Thoracic aorta (tissue), 2 donors: ENCODE measurements around the gene DNM3. TPM values are rescaled to one million over a fixed set of nuclear protein-coding genes. Genes with fewer than 3 reads are reported as not detected.
A peak's percentile ranks its signal among the peaks of the same experiment; 100 is the strongest.

Source experiments
- ATAC-seq: fragments of 150-250 bp; one replicate; pipeline ENCODE4 v1.8.0; 2017; ENCODE audit warnings: low read depth; ENCODE audit not compliant: insufficient number of reproducible peaks, low FRiP score
- DNase-seq: peaks from one replicate; pipeline ENCODE4 v3.0.0-alpha.2; 2020; ENCODE audit warnings: low spot score
- H3K27ac ChIP-seq, 2 donors: fragments of 200-600 bp; sonication (generic); 1 replicate in 1 of 2; 2 replicates in 1 of 2; pipeline ENCODE4 v1.5.1; 2016; ENCODE audit warnings: mild to moderate bottlenecking in 2 of 2, moderate library complexity in 2 of 2
- H3K27me3 ChIP-seq: fragments of 200-600 bp; sonication (generic); replicated peaks from 2 replicates; pipeline ENCODE4 v1.6.0; 2016; ENCODE audit warnings: mild to moderate bottlenecking; ENCODE audit not compliant: insufficient read depth
- H3K36me3 ChIP-seq: fragments of 200-600 bp; sonication (generic); one replicate; pipeline ENCODE4 v1.5.1; 2016
- H3K4me1 ChIP-seq, 2 donors: fragments of 200-600 bp; sonication (generic); 1 replicate in 1 of 2; 2 replicates in 1 of 2; pipeline versions ENCODE4 v1.5.1 to v1.6.0; 2016; ENCODE audit warnings: low read depth in 2 of 2, mild to moderate bottlenecking in 1 of 2; ENCODE audit not compliant: control insufficient read depth in 1 of 2
- H3K4me3 ChIP-seq: fragments of 200-600 bp; sonication (generic); 2 replicates; pipeline ENCODE4 v1.5.1; 2016; ENCODE audit warnings: mild to moderate bottlenecking
- H3K9me3 ChIP-seq: fragments of 200-600 bp; sonication (generic); 2 replicates; pipeline ENCODE4 v1.5.1; 2016
- total RNA-seq, 2 donors: library from RNA; depleted of rRNA; stranded (reverse); fragments of >200 nt; gene quantifications; one replicate each; pipeline versions ENCODE4 v1.1.0 to v1.2.3, GENCODE V29; 2016
- TF ChIP-seq, protein P1 (sequence below): fragments of 200-600 bp; sonication (generic); IDR thresholded peaks from one replicate; pipeline ENCODE4 v1.5.1; 2019; ENCODE audit warnings: antibody characterized with exemption

Gene DNM3
- total RNA-seq, 2 donors from 2014 or later, result 5.8 to 7.5 TPM

- TF ChIP-seq, protein P1, sequence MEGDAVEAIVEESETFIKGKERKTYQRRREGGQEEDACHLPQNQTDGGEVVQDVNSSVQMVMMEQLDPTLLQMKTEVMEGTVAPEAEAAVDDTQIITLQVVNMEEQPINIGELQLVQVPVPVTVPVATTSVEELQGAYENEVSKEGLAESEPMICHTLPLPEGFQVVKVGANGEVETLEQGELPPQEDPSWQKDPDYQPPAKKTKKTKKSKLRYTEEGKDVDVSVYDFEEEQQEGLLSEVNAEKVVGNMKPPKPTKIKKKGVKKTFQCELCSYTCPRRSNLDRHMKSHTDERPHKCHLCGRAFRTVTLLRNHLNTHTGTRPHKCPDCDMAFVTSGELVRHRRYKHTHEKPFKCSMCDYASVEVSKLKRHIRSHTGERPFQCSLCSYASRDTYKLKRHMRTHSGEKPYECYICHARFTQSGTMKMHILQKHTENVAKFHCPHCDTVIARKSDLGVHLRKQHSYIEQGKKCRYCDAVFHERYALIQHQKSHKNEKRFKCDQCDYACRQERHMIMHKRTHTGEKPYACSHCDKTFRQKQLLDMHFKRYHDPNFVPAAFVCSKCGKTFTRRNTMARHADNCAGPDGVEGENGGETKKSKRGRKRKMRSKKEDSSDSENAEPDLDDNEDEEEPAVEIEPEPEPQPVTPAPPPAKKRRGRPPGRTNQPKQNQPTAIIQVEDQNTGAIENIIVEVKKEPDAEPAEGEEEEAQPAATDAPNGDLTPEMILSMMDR, result no peak
- no peak overlapping the region for H3K27ac ChIP-seq
- no peak for ATAC-seq
Observed at GRCh38 chr1:172125250-172125649, 284.0 kb downstream of the DNM3 start.

DNA sequence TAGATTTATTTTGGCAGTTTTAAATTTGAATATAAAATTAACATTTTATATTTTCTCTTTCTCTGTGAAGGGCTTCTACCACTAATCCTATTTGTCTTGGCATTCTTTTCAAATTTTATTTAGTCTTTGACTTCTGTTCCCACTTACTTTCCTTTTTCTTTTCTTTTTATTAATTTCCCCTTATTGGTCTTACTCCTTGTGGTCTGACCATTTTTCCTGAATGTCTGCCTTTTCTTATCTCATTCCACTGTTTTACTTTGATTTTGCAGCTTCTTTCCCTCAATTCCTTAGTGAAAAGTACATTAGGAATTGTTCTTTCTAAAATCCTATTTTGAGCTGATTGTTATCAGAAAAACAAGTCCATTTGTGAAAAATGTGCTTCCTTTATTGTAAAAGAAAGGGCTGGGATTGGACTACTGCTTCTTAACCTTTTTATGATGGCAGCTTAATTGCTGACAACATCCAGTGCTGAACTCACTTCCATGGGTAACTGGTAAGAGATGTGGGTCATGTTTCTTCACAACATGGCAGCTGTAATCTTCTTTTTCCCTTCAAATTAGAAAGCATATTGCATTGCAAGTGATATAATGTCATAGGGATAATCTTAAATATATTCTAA lies 284.6 kb downstream of the DNM3 start:
- ATAC-seq (no peak), DNase-seq (no peak)
- Histone ChIP-seq H3K4me1 (no peaks in the 10 kb centered on the region), H3K27ac (no peak overlapping the region), H3K36me3 (no peaks in the 10 kb centered on the region), H3K27me3 (no peaks in the 10 kb centered on the region), H3K9me3 (no peaks in the 10 kb centered on the region), H3K4me3 (no peak overlapping the region)
- TF ChIP-seq, protein P1, result no peak

More at GRCh38 chr1:172125250-172125649, 284.0 kb downstream of the DNM3 start:
- Histone ChIP-seq H3K4me3 (no peak overlapping the region), H3K27me3 (no peaks in the 10 kb centered on the region), H3K4me1 (no peaks in the 10 kb centered on the region), H3K9me3 (no peaks in the 10 kb centered on the region), H3K36me3 (no peaks in the 10 kb centered on the region)
- no peak for DNase-seq

DNA sequence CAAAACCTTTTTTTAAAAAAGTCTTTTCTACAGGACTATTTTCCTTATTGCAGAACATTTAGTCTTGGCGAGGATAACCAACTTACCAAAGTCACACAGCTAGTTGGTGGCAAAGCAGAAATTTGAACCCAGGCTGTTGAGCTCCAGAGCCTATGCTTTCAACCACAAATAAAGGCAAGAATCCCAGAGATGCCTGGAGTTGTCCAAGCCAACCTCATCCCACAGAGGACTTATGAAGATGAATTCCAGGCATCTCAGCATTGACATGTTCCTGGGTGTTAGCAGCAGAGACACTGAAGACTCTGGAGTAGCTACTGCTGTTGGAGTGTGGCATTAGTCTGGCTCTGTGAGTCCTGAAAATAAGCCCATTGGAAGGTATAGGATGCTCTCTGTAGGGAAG lies 291.5 kb downstream of the DNM3 start:
- TF ChIP-seq, protein P1, result no peak
- peaks cover 1 to 17% of the 10 kb centered on the region in 2 donors for H3K4me1 ChIP-seq
- ATAC-seq, result no peak
- H3K36me3 ChIP-seq, result no peaks in the 10 kb centered on the region
- H3K4me3 ChIP-seq, result no peak overlapping the region
- H3K27me3 ChIP-seq, result no peaks in the 10 kb centered on the region
- no peak for DNase-seq
- no peak overlapping the region for H3K27ac ChIP-seq
- no peaks in the 10 kb centered on the region for H3K9me3 ChIP-seq

- no peak overlapping the region for H3K4me3 ChIP-seq
- no peaks in the 10 kb centered on the region for H3K9me3 ChIP-seq
- H3K27me3 ChIP-seq, result no peaks in the 10 kb centered on the region
- ATAC-seq, result no peak
- no peak for DNase-seq
- TF ChIP-seq, protein P1, result no peak
- H3K4me1 ChIP-seq, result peaks cover 10 to 27% of the 10 kb centered on the region in 2 donors
- no peaks in the 10 kb centered on the region for H3K36me3 ChIP-seq
- H3K27ac ChIP-seq, result peak overlapping the region in 1 of 2 donors; percentile 7
Observed at GRCh38 chr1:172134087-172134731, 292.9 kb downstream of the DNM3 start.

DNA sequence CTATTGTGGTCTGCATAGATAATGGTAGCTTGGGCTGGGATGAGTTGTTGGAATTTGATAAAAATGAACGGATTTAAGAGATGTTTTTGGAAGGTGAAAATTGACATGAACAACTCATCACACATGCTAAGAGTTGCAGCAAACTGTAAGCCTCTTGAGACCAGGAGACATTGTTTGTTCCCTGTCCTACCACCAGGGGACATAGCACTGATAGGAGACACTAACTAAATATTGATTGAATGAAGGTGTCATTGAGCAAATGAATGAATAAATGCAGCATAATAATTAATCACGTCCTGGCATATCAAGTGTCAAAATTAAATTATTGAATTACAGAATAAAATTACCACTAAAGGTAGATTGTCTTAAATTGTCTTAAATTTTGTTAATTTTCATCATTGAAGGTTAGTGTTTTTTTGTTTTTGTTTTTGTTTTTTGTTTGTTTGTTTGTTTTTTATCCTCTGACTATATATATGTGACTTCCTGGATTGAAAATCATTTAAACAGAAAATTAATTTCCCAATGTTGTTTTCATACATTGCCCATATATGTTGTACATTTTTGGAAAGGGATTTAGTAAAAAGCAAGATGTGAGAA lies 293.9 kb downstream of the DNM3 start:
- TF ChIP-seq, protein P1, result peak; percentile 51
- ATAC-seq (no peak), DNase-seq (no peak)
- Histone ChIP-seq H3K4me1 (peaks cover 10 to 31% of the 10 kb centered on the region in 2 donors), H3K9me3 (no peaks in the 10 kb centered on the region), H3K27ac (peak overlapping the region; percentile 52 to 89), H3K36me3 (no peaks in the 10 kb centered on the region), H3K27me3 (no peaks in the 10 kb centered on the region), H3K4me3 (no peak overlapping the region)
